A549 (cell line): ENCODE measurements around the gene RENBP. TPM values are rescaled to one million over a fixed set of nuclear protein-coding genes. Genes with fewer than 3 reads are reported as not detected.

ENCODE experiments used
- ATAC-seq, 2 experiments: fragments of 200-7000 bp in 1 of 2; fragments of >200 bp in 1 of 2; cut with Nextera tagmentation in 1 of 2; cut with Tn5 transposase in 1 of 2; 3 replicates each; pipeline versions ENCODE4 v1.8.0 to v1.9.1; 2018 to 2020; ENCODE audit warnings: mild to moderate bottlenecking in 1 of 2, moderate library complexity in 1 of 2
- CTCF ChIA-PET: fragments of 300-600 bp; sonication (Branson Sonifier 250); formaldehyde crosslinking; extraction: SDS; loops from one replicate; lab custom pipeline; 2021; ENCODE audit warnings: antibody characterized with exemption, inconsistent platforms; lab: Yijun Ruan, JAX
- POLR2A ChIA-PET: fragments of 350-600 bp; formaldehyde crosslinking; extraction: SDS; loops from one replicate; lab custom pipeline; 2021; ENCODE audit warnings: antibody characterized with exemption, inconsistent platforms; lab: Yijun Ruan, JAX
- DNase-seq, 2 experiments: peaks; one replicate each; pipeline versions ENCODE4 v3.0.0 to v3.0.0-alpha.2; 2011 to 2016; ENCODE audit warnings: low read depth in 1 of 2, low spot score in 1 of 2
- FAIRE-seq: peaks from 2 replicates; lab custom pipeline; 2011; peaks lifted over from hg19 to GRCh38; lab: Jason Lieb, UNC
- H3K27ac ChIP-seq, 2 experiments: fragments of >200 bp; sonication (Bioruptor Twin); formaldehyde crosslinking; 3 replicates each; pipeline ENCODE4 v1.5.1; 2016 to 2017
- H3K4me1 ChIP-seq: fragments of >200 bp; sonication (Bioruptor Twin); formaldehyde crosslinking; 3 replicates; pipeline ENCODE4 v1.6.1; 2016
- H3K4me2 ChIP-seq: fragments of >200 bp; sonication (Bioruptor Twin); formaldehyde crosslinking; 3 replicates; pipeline ENCODE4 v1.6.1; 2016
- H3K4me3 ChIP-seq: fragments of >200 bp; sonication (Bioruptor Twin); formaldehyde crosslinking; 3 replicates; pipeline ENCODE4 v1.5.1; 2016
- H3K9me3 ChIP-seq: fragments of >200 bp; sonication (Bioruptor Twin); formaldehyde crosslinking; 3 replicates; pipeline ENCODE4 v1.6.1; 2016
- CBX2 ChIP-seq: fragments of 200-600 bp; sonication (generic); IDR thresholded peaks from 2 replicates; pipeline ENCODE4 v1.6.1; 2016; ENCODE audit warnings: low read depth, mild to moderate bottlenecking, borderline replicate concordance
- CHD2 ChIP-seq: fragments of 150-350 bp; IDR thresholded peaks from 2 replicates; pipeline ENCODE4 v1.6.1; 2014; ENCODE audit warnings: low read length; ENCODE audit not compliant: partially characterized antibody
- FOSL2 ChIP-seq, 2 experiments: fragments of 450-650 bp in 1 of 2; fragments of >200 bp in 1 of 2; sonication (Bioruptor Twin) in 1 of 2; formaldehyde crosslinking; IDR thresholded peaks; 2 replicates each; pipeline versions ENCODE4 v1.5.0 to v1.6.1; 2016 to 2020; ENCODE audit warnings: mild to moderate bottlenecking in 1 of 2, moderate library complexity in 1 of 2
- GATA3 ChIP-seq: IDR thresholded peaks from 2 replicates; pipeline ENCODE4 v1.6.1; 2012; ENCODE audit warnings: borderline replicate concordance
- HOXA7 ChIP-seq: fragments of 250-450 bp; sonication (Bioruptor Pico); IDR thresholded peaks from 2 replicates; pipeline ENCODE4 v1.5.0; 2020; ENCODE audit warnings: mild to moderate bottlenecking, moderate library complexity
- HOXB5 ChIP-seq: fragments of 250-450 bp; sonication (Bioruptor Pico); IDR thresholded peaks from 2 replicates; pipeline ENCODE4 v1.5.0; 2020; ENCODE audit warnings: mild to moderate bottlenecking, moderate library complexity
- KDM5A ChIP-seq: fragments of 200-600 bp; sonication (generic); IDR thresholded peaks from 2 replicates; pipeline ENCODE4 v1.6.1; 2016; ENCODE audit warnings: antibody characterized with exemption, mild to moderate bottlenecking
- MAFK ChIP-seq: fragments of 450-650 bp; IDR thresholded peaks from 2 replicates; pipeline ENCODE4 v1.6.1; 2014; ENCODE audit not compliant: partially characterized antibody
- MAZ ChIP-seq: fragments of 150-350 bp; IDR thresholded peaks from 2 replicates; pipeline ENCODE4 v1.6.1; 2014; ENCODE audit warnings: antibody characterized with exemption, low read depth, low read length, borderline replicate concordance
- POLR2A ChIP-seq: IDR thresholded peaks from 2 replicates; pipeline ENCODE4 v1.6.1; 2012; ENCODE audit warnings: mild to moderate bottlenecking, low read length
- POLR2AphosphoS2 ChIP-seq: conservative IDR thresholded peaks from 2 replicates; pipeline ENCODE4 v1.6.1; 2012; ENCODE audit warnings: low read length, improper control_type of control experiment, inconsistent platforms
- SREBF2 ChIP-seq: fragments of 450-650 bp; IDR thresholded peaks from 2 replicates; pipeline ENCODE4 v1.6.1; 2014; ENCODE audit warnings: mild to moderate bottlenecking, moderate library complexity
- ZC3H11A ChIP-seq: fragments of 450-650 bp; IDR thresholded peaks from 2 replicates; pipeline ENCODE4 v1.6.1; 2014; ENCODE audit warnings: antibody characterized with exemption, mild to moderate bottlenecking
- ZNF302 ChIP-seq: fragments of 250-450 bp; sonication (Bioruptor Pico); IDR thresholded peaks from 2 replicates; pipeline ENCODE4 v1.9.0; 2021; ENCODE audit warnings: inconsistent platforms, mild to moderate bottlenecking, moderate library complexity
- ZSCAN20 ChIP-seq: fragments of 250-450 bp; sonication (Bioruptor Pico); IDR thresholded peaks from 2 replicates; pipeline ENCODE4 v1.8.0; 2022; ENCODE audit warnings: mild to moderate bottlenecking, moderate library complexity
- WGBS: methylation state at CpG from one replicate; pipeline ENCODE4 v1.1.6; 2017; ENCODE audit errors: missing lambda C conversion rate; 5-methylcytosine and 5-hydroxymethylcytosine counted together
- polyA plus RNA-seq, 4 experiments: library from polyadenylated mRNA; depleted of rRNA in 3 of 4; stranded (reverse); fragments of >200 nt; fragmentation: RNase III in 1 of 4; extraction: RNeasy Plus Mini Kit Qiagen cat#74134 plus additional on column Dnase treatment in 1 of 4; gene quantifications; 2 replicates in 3 of 4; 3 replicates in 1 of 4; pipeline ENCODE4 v1.2.3, GENCODE V29; 2011 to 2017
- TF ChIP-seq, protein P1 (sequence below): fragments of >200 bp; sonication (Bioruptor Twin); formaldehyde crosslinking; IDR thresholded peaks from 3 replicates; pipeline ENCODE4 v1.5.1; 2016
- TF ChIP-seq, protein P2 (sequence below): fragments of >200 bp; sonication (Bioruptor Twin); formaldehyde crosslinking; IDR thresholded peaks from 3 replicates; pipeline ENCODE4 v1.6.1; 2016

Gene RENBP
- polyA plus RNA-seq, 2 of the 4 experiments (the other 2 are of a cell fraction), result not detected

DNA sequence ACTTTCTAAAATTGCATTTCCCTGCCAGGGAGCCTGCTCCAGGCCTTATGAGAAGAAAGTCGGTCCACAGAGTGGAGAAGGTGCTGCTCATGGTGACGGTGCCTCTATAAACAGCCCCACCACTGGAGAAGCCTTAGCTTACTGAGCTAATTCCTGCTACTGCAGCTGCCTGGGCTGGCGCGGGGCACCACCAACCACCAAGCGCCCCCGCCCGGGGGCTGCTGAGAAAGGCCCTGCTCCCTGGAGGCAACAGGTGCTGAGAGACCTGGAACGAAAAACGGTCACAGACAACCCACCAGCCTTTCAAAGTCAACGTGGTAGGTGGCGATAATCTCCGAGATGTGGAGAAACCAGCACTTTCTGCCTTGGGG lies 24.3 kb upstream of the RENBP start (continued):
- TF ChIP-seq HOXA7 (CRISPR knock-in tag) (no peak), ZSCAN20 (no peak), MAZ (no peak), ZC3H11A (no peak), KDM5A (no peak), GATA3 (no peak), MAFK (no peak)
- TF ChIP-seq, protein P1, sequence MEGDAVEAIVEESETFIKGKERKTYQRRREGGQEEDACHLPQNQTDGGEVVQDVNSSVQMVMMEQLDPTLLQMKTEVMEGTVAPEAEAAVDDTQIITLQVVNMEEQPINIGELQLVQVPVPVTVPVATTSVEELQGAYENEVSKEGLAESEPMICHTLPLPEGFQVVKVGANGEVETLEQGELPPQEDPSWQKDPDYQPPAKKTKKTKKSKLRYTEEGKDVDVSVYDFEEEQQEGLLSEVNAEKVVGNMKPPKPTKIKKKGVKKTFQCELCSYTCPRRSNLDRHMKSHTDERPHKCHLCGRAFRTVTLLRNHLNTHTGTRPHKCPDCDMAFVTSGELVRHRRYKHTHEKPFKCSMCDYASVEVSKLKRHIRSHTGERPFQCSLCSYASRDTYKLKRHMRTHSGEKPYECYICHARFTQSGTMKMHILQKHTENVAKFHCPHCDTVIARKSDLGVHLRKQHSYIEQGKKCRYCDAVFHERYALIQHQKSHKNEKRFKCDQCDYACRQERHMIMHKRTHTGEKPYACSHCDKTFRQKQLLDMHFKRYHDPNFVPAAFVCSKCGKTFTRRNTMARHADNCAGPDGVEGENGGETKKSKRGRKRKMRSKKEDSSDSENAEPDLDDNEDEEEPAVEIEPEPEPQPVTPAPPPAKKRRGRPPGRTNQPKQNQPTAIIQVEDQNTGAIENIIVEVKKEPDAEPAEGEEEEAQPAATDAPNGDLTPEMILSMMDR, result no peak
- TF ChIP-seq, all 56 proteins: peak for 0

DNA sequence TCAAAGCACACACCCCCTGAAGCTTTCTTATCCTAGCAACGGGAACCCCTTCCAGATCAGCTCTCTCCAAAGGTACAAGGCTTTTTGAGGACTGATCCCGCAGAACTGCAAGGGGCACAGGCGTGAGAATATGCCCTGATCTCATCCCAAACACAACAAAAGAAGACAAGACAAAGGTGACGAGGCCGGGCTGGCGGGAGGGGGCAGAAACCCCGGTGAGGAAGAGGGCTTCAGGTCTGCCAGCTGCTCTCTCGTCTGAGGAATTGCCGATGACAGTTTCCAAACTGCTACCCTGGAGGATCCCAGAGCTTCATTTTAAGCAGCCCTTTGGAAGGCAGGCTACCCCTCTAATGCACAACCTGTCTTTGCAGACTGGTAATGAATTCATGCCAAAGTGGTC lies 23.8 kb upstream of the RENBP start:
- peaks cover 18% of the 10 kb centered on the region for H3K4me1 ChIP-seq
- no peak for ATAC-seq
- WGBS, result 95% methylated on average over 7 of the region's 9 CpGs
- CTCF ChIA-PET, result interaction anchor here (4.4 to 4.5 kb wide), 2 partner anchors 15 to 20 kb away, joined by 33 to 36 read pairs; no protein-coding TSS in a partner anchor
- POLR2A ChIA-PET, result no interaction called here
- H3K4me2 ChIP-seq, result peak overlapping the region; percentile 99; the same call in 2 of the 3 replicates
- FAIRE-seq, result no peak
- H3K27ac ChIP-seq, result no peak overlapping the region
- no peak overlapping the region for H3K4me3 ChIP-seq
- no peaks in the 10 kb centered on the region for H3K9me3 ChIP-seq
- TF ChIP-seq FOSL2 (IDR thresholded peaks at IDR 0.05) (no peak), FOSL2 (CRISPR knock-in tag; IDR thresholded peaks at IDR 0.05) (no peak), CBX2 (no peak), POLR2AphosphoS2 (no peak), SREBF2 (no peak), CHD2 (no peak), HOXB5 (CRISPR knock-in tag) (no peak), ZNF302 (no peak), HOXA7 (CRISPR knock-in tag) (no peak)
- TF ChIP-seq, protein P2, sequence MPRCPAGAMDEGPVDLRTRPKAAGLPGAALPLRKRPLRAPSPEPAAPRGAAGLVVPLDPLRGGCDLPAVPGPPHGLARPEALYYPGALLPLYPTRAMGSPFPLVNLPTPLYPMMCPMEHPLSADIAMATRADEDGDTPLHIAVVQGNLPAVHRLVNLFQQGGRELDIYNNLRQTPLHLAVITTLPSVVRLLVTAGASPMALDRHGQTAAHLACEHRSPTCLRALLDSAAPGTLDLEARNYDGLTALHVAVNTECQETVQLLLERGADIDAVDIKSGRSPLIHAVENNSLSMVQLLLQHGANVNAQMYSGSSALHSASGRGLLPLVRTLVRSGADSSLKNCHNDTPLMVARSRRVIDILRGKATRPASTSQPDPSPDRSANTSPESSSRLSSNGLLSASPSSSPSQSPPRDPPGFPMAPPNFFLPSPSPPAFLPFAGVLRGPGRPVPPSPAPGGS, result no peak
- no peak for DNase-seq

DNA sequence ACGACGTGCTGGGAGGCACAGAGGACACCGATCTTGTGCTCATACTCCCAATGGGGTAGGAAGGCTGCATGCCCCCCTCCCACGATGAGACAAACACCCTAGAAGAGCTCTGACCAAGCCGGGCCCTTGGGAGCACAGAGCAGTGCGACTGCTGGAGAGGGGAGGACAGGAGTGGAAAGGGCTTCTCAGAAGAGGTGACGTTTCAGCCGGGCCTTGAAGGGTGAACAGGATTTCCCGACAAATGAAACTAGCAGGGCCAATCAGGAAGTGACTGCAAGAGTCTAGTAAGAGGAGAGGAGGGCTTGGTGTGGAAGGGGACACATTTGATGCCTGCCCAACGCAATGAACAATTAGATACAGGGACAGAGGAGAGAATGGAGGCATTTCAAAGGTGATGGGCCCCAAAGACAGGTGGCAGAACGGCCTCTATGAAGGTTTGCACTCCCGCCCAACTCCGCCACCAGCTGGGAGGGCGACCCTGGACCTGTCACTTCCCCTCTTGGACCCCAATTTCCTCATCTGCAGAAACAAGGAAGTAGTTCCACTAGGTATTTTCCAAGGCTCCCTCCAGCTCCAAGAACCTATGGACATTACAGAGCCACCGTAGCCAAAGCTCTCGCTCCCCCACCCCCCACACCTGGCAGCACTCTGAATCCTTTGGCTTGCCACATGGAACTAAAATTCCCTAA lies 23.2 kb upstream of the RENBP start:
- 89% methylated on average over 12 of the region's 16 CpGs for WGBS
- POLR2A ChIA-PET, result interaction anchor here (1.5 kb wide), 1 partner anchor 40 kb away, joined by 4 read pairs; no protein-coding TSS in a partner anchor

More for the DNA sequence above, 23.2 kb upstream of the RENBP start:
- no peaks in the 10 kb centered on the region for H3K9me3 ChIP-seq
- no peak for ATAC-seq
- CTCF ChIA-PET, result interaction anchor here (0.9 to 4.5 kb wide), 5 partner anchors 15 to 203 kb away, joined by 3 to 36 read pairs (median 4); partner anchors contain the start of gene PLXNB3
- 0 out of 3 replicates have a peak overlapping the region, but pooled peaks have one; percentile 99 for H3K4me2 ChIP-seq
- no peak for DNase-seq
- no peak for TF ChIP-seq POLR2A
- no peak overlapping the region for H3K4me3 ChIP-seq
- peaks cover 18% of the 10 kb centered on the region for H3K4me1 ChIP-seq
- no peak overlapping the region for H3K27ac ChIP-seq
- FAIRE-seq, result no peak
